CD4-positive, alpha-beta T cell (primary cell): ENCODE data around the gene KCNQ1. TPM values are rescaled to one million over a fixed set of nuclear protein-coding genes. Genes with fewer than 3 reads are reported as not detected.

Experiments used
- ATAC-seq: fragments of 200-7000 bp; cut with Tn5 transposase; one replicate; pipeline ENCODE4 v1.10.0; 2022; ENCODE audit warnings: mild to moderate bottlenecking; ENCODE audit not compliant: poor library complexity
- CTCF ChIA-PET: fragments of 350-600 bp; sonication (Branson Sonifier 250); formaldehyde crosslinking; loops from one replicate; lab custom pipeline; 2021; ENCODE audit warnings: antibody characterized with exemption, inconsistent platforms; lab: Charles Lee
- POLR2A ChIA-PET: fragments of 350-600 bp; sonication (Branson Sonifier 250); formaldehyde crosslinking; loops from one replicate; lab custom pipeline; 2021; ENCODE audit warnings: antibody characterized with exemption, inconsistent platforms; lab: Charles Lee
- DNase-seq, 14 experiments: peaks; one replicate each; pipeline ENCODE4 v3.0.0-alpha.2; 2013 to 2020; ENCODE audit warnings: mixed read lengths in 2 of 14
- H3K27ac ChIP-seq, 2 donors: one replicate each; pipeline versions ENCODE4 v1.5.1 to v1.7.0; 2013; ENCODE audit warnings: low read length in 2 of 2, low read depth in 1 of 2, mild to moderate bottlenecking in 1 of 2
- H3K27me3 ChIP-seq, 2 experiments: 1 replicate in 1 of 2; 2 replicates in 1 of 2; pipeline versions ENCODE4 v1.6.1 to v1.7.0; 2013; ENCODE audit warnings: low read length in 2 of 2, control low read depth in 1 of 2, mild to moderate bottlenecking in 1 of 2, moderate library complexity in 1 of 2; ENCODE audit not compliant: insufficient read depth in 2 of 2, control insufficient read depth in 1 of 2
- H3K36me3 ChIP-seq: one replicate; pipeline ENCODE4 v1.6.1; 2013; ENCODE audit warnings: low read length, control low read depth; ENCODE audit not compliant: insufficient read depth
- H3K4me1 ChIP-seq: one replicate; pipeline ENCODE4 v1.6.1; 2013; ENCODE audit warnings: low read length, control low read depth; ENCODE audit not compliant: insufficient read depth
- H3K4me3 ChIP-seq: one replicate; pipeline ENCODE4 v1.5.1; 2013; ENCODE audit warnings: mild to moderate bottlenecking, low read length, moderate library complexity
- H3K9me3 ChIP-seq, 2 experiments: 1 replicate in 1 of 2; 2 replicates in 1 of 2; pipeline versions ENCODE4 v1.6.1 to v1.7.0; 2013; ENCODE audit warnings: low read length in 2 of 2, mild to moderate bottlenecking in 2 of 2, control low read depth in 1 of 2, moderate library complexity in 1 of 2; ENCODE audit not compliant: control insufficient read depth in 1 of 2, insufficient read depth in 1 of 2
- H3K27ac Mint-ChIP-seq: one replicate; pipeline ENCODE4 v1.8.0; 2020; ENCODE audit warnings: mixed read lengths
- H3K27me3 Mint-ChIP-seq: one replicate; pipeline ENCODE4 v1.8.0; 2021; ENCODE audit warnings: mixed read lengths
- H3K36me3 Mint-ChIP-seq: one replicate; pipeline ENCODE4 v1.8.0; 2021; ENCODE audit warnings: low read depth, mixed read lengths
- H3K4me1 Mint-ChIP-seq: one replicate; pipeline ENCODE4 v1.8.0; 2021; ENCODE audit warnings: low read depth, mixed read lengths
- H3K4me3 Mint-ChIP-seq: one replicate; pipeline ENCODE4 v1.8.0; 2020; ENCODE audit warnings: mild to moderate bottlenecking, mixed read lengths
- H3K9me3 Mint-ChIP-seq: one replicate; pipeline ENCODE4 v1.8.0; 2020; ENCODE audit warnings: mixed read lengths
- intact Hi-C, 2 experiments: fragments of 100-400 bp; cut with DNase I in 1 of 2; cut with micrococcal nuclease in 1 of 2; formaldehyde crosslinking; loops; one replicate each; pipeline versions ENCODE4 v1.15.1 to v1.9.0; 2023 to 2025; cut with DNase I, micrococcal nuclease
- total RNA-seq, 174 experiments: library from RNA in 2 of 174; stranded (reverse) in 2 of 174; gene quantifications; one replicate each; pipeline ENCODE4 v1.2.3 and lab custom pipeline; 2021 to 2026
- TF ChIP-seq, protein P1 (sequence below): fragments of 200-600 bp; IDR thresholded peaks from one replicate; pipeline ENCODE4 v1.8.0; 2022; ENCODE audit warnings: antibody characterized with exemption, mild to moderate bottlenecking

Gene KCNQ1
- total RNA-seq, 2 experiments from 2014 or later, result 31.3 to 33.1 TPM

DNA sequence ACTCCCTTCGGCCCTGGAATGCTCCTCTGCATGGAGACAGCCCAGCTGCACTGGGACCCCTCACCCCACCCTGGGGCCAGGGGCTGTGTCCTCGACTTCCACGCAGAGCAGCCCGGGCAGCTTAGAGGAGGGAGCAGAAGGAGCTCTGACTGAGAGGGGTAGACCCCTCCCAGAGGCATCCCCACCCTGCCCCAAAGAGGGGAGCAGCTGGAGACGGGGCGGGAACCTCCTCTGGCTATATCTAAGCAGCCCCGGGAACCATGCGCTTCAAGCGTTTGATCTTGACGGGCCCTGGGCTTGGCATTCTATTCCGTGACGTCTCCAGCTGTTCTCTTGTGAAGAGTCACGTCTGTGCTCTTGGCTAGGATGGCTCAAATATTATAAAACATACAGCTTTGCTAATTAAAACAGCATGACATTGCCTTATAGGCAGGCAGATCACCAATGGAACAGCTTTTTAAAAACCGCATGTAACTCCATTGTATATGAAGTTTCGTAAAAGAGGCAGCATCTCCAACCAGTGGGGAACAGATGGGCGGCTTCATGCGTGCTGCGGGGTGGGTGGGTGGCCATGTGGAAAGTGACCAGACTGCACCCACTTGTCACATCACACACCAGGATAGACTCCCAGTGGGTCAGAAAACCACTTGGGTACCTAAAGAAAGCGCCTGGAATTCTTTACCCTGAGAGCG, 7.7 kb downstream of the KCNQ1 start:
- intact Hi-C loops, result no loop called here
- Histone ChIP-seq H3K9me3 (no peaks in the 10 kb centered on the region), H3K4me1 (peaks cover 23% of the 10 kb centered on the region), H3K4me3 (no peak overlapping the region), H3K27me3 (no peaks in the 10 kb centered on the region), H3K36me3 (peaks cover 8% of the 10 kb centered on the region), H3K27ac (no peak overlapping the region)
- peaks cover 18% of the 10 kb centered on the region for H3K4me1 Mint-ChIP-seq
- H3K27me3 Mint-ChIP-seq, result no peaks in the 10 kb centered on the region
- DNase-seq (no peak), ATAC-seq (no peak)
- ChIA-PET POLR2A (interaction anchor here (1.2 kb wide), 1 partner anchor 15 kb away, joined by 4 read pairs; no protein-coding TSS in a partner anchor), CTCF (no interaction called here)
- no peaks in the 10 kb centered on the region for H3K36me3 Mint-ChIP-seq
- no peaks in the 10 kb centered on the region for H3K9me3 Mint-ChIP-seq
- TF ChIP-seq, protein P1, sequence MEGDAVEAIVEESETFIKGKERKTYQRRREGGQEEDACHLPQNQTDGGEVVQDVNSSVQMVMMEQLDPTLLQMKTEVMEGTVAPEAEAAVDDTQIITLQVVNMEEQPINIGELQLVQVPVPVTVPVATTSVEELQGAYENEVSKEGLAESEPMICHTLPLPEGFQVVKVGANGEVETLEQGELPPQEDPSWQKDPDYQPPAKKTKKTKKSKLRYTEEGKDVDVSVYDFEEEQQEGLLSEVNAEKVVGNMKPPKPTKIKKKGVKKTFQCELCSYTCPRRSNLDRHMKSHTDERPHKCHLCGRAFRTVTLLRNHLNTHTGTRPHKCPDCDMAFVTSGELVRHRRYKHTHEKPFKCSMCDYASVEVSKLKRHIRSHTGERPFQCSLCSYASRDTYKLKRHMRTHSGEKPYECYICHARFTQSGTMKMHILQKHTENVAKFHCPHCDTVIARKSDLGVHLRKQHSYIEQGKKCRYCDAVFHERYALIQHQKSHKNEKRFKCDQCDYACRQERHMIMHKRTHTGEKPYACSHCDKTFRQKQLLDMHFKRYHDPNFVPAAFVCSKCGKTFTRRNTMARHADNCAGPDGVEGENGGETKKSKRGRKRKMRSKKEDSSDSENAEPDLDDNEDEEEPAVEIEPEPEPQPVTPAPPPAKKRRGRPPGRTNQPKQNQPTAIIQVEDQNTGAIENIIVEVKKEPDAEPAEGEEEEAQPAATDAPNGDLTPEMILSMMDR, result no peak
- H3K4me3 Mint-ChIP-seq, result no peak overlapping the region
- H3K27ac Mint-ChIP-seq, result no peak overlapping the region

- Histone ChIP-seq H3K27ac (no peak overlapping the region), H3K4me3 (no peak overlapping the region), H3K4me1 (peaks cover 13% of the 10 kb centered on the region), H3K36me3 (peaks cover 8% of the 10 kb centered on the region), H3K27me3 (no peaks in the 10 kb centered on the region), H3K9me3 (no peaks in the 10 kb centered on the region)
- TF ChIP-seq, protein P1, result no peak
- Mint-ChIP-seq H3K9me3 (no peaks in the 10 kb centered on the region), H3K4me3 (no peak overlapping the region), H3K27ac (no peak overlapping the region), H3K36me3 (no peaks in the 10 kb centered on the region), H3K27me3 (no peaks in the 10 kb centered on the region), H3K4me1 (peaks cover 16% of the 10 kb centered on the region)
- ChIA-PET CTCF (no interaction called here), POLR2A (no interaction called here)
- DNase-seq (no peak), ATAC-seq (no peak)
- intact Hi-C loops, result no loop called here
Observed at GRCh38 chr11:2453436-2453835, 8.6 kb downstream of the KCNQ1 start.

DNA sequence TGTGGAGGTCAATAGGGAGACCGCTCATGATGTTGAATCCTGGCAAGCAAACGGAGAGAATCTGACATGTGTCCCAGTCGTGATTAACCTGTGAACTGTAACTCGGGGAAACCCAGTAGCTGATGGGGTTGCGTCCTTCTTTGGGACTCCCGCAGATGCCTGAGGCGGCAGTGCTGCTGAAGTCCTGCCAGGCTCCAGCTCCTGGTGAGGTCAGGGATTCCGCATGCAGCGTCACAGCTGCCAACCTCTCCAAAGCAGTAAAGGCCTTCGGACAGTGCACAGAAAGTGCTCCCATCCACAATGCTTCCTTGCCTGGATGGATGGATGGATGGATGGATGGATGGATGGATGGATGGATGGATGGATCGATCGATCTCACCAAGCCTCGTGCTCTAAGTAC, 13.5 kb downstream of the KCNQ1 start:
- Histone ChIP-seq H3K4me3 (no peak overlapping the region), H3K27ac (no peak overlapping the region), H3K27me3 (no peaks in the 10 kb centered on the region), H3K9me3 (no peaks in the 10 kb centered on the region), H3K36me3 (no peaks in the 10 kb centered on the region), H3K4me1 (peaks cover 23% of the 10 kb centered on the region)
- H3K27ac Mint-ChIP-seq, result no peak overlapping the region
- H3K9me3 Mint-ChIP-seq, result no peaks in the 10 kb centered on the region
- CTCF ChIA-PET, result no interaction called here
- TF ChIP-seq, protein P1, result no peak
- POLR2A ChIA-PET, result no interaction called here
- H3K27me3 Mint-ChIP-seq, result no peaks in the 10 kb centered on the region
- DNase-seq, result no peak
- no peaks in the 10 kb centered on the region for H3K36me3 Mint-ChIP-seq
- H3K4me1 Mint-ChIP-seq, result peaks cover 43% of the 10 kb centered on the region
- ATAC-seq, result no peak
- intact Hi-C loops, result no loop called here
- H3K4me3 Mint-ChIP-seq, result no peak overlapping the region
